ENCODE results near the gene HOXB5.

HOXB5 gene

GRCh38 chr17:48596735-48597527 lies 3.4 kb upstream of the HOXB5 start:
- no peak overlapping the region for H3K4me3 ChIP-seq
- no peak overlapping the region for H3K9ac ChIP-seq

GRCh38 chr17:48596000-48596734 lies 2.6 kb upstream of the HOXB5 start:
- H3K27me3 ChIP-seq, result peaks cover 100% of the 10 kb centered on the region
- H4K20me1 ChIP-seq, result peaks cover 97% of the 10 kb centered on the region
- no peak overlapping the region for H3K27ac ChIP-seq
- H3K36me3 ChIP-seq, result no peaks in the 10 kb centered on the region
- H3K9ac ChIP-seq, result no peak overlapping the region
- H3K4me1 ChIP-seq, result no peaks in the 10 kb centered on the region
- H3K4me3 ChIP-seq, result no peak overlapping the region
- no peak overlapping the region for H3K4me2 ChIP-seq
- H3K9me3 ChIP-seq, result peaks cover 9% of the 10 kb centered on the region
- no peak for TF ChIP-seq Cebpa-rat (IDR thresholded peaks at IDR 0.05)

More at GRCh38 chr17:48596735-48597527, 3.4 kb upstream of the HOXB5 start:
- TF ChIP-seq Cebpa-rat (IDR thresholded peaks at IDR 0.05), result no peak
- Histone ChIP-seq H3K4me2 (no peak overlapping the region), H3K9me3 (peaks cover 9% of the 10 kb centered on the region), H3K27me3 (peaks cover 100% of the 10 kb centered on the region), H3K36me3 (no peaks in the 10 kb centered on the region), H4K20me1 (peaks cover 97% of the 10 kb centered on the region), H3K4me1 (no peaks in the 10 kb centered on the region), H3K27ac (no peak overlapping the region)

- no peak for TF ChIP-seq Cebpa-rat (IDR thresholded peaks at IDR 0.05)
- H3K27ac ChIP-seq, result no peak overlapping the region
- H3K9ac ChIP-seq, result no peak overlapping the region
- H3K4me3 ChIP-seq, result no peak overlapping the region
- H4K20me1 ChIP-seq, result peaks cover 97% of the 10 kb centered on the region
- no peak overlapping the region for H3K4me2 ChIP-seq
- H3K27me3 ChIP-seq, result peaks cover 100% of the 10 kb centered on the region
- H3K36me3 ChIP-seq, result no peaks in the 10 kb centered on the region
- no peaks in the 10 kb centered on the region for H3K4me1 ChIP-seq
- peaks cover 9% of the 10 kb centered on the region for H3K9me3 ChIP-seq
Observed at GRCh38 chr17:48595278-48595999, 1.9 kb upstream of the HOXB5 start.

- H4K20me1 ChIP-seq, result peaks cover 97% of the 10 kb centered on the region
- H3K9me3 ChIP-seq, result peaks cover 9% of the 10 kb centered on the region
- H3K36me3 ChIP-seq, result no peaks in the 10 kb centered on the region
- H3K27ac ChIP-seq, result no peak overlapping the region
- H3K9ac ChIP-seq, result no peak overlapping the region
- no peaks in the 10 kb centered on the region for H3K4me1 ChIP-seq
- H3K4me3 ChIP-seq, result no peak overlapping the region
- no peak for TF ChIP-seq Cebpa-rat (IDR thresholded peaks at IDR 0.05)
- peaks cover 100% of the 10 kb centered on the region for H3K27me3 ChIP-seq
- no peak overlapping the region for H3K4me2 ChIP-seq
Observed at GRCh38 chr17:48594538-48595277, 1.1 kb upstream of the HOXB5 start.

GRCh38 chr17:48593840-48594537 lies 410 bp upstream of the HOXB5 start:
- Histone ChIP-seq H3K27me3 (peaks cover 100% of the 10 kb centered on the region), H3K4me3 (no peak overlapping the region)

GRCh38 chr17:48592577-48592976 lies 1.0 kb downstream of the HOXB5 start:
- Histone ChIP-seq H3K9me3 (peaks cover 4% of the 10 kb centered on the region; the same call in 1 of the 2 replicates), H3K4me2 (no peak overlapping the region), H3K9ac (no peak overlapping the region), H3K36me3 (no peaks in the 10 kb centered on the region), H3K4me3 (no peak overlapping the region), H3K27ac (no peak overlapping the region), H3K4me1 (no peaks in the 10 kb centered on the region), H3K27me3 (peaks cover 100% of the 10 kb centered on the region), H4K20me1 (peaks cover 97% of the 10 kb centered on the region)
- no peak for TF ChIP-seq Cebpa-rat (IDR thresholded peaks at IDR 0.05)

More at GRCh38 chr17:48593840-48594537, 410 bp upstream of the HOXB5 start:
- Histone ChIP-seq H3K9ac (no peak overlapping the region), H3K4me2 (no peak overlapping the region), H3K27ac (no peak overlapping the region), H3K4me1 (no peaks in the 10 kb centered on the region), H3K36me3 (no peaks in the 10 kb centered on the region), H4K20me1 (peaks cover 97% of the 10 kb centered on the region), H3K9me3 (peaks cover 9% of the 10 kb centered on the region)
- no peak for TF ChIP-seq Cebpa-rat (IDR thresholded peaks at IDR 0.05)

GRCh38 chr17:48592057-48592514 lies 1.5 kb downstream of the HOXB5 start:
- no peak for TF ChIP-seq Cebpa-rat (IDR thresholded peaks at IDR 0.05)
- no peaks in the 10 kb centered on the region for H3K4me1 ChIP-seq
- H3K4me3 ChIP-seq, result no peak overlapping the region
- H3K9me3 ChIP-seq, result no peaks in the 10 kb centered on the region
- peaks cover 97% of the 10 kb centered on the region for H4K20me1 ChIP-seq
- no peak overlapping the region for H3K27ac ChIP-seq
- H3K4me2 ChIP-seq, result no peak overlapping the region
- H3K27me3 ChIP-seq, result peaks cover 100% of the 10 kb centered on the region
- H3K36me3 ChIP-seq, result no peaks in the 10 kb centered on the region
- H3K9ac ChIP-seq, result no peak overlapping the region

GRCh38 chr17:48591255-48592056 lies 2.1 kb downstream of the HOXB5 start:
- no peak for TF ChIP-seq Cebpa-rat (IDR thresholded peaks at IDR 0.05)
- H3K9me3 ChIP-seq, result no peaks in the 10 kb centered on the region
- H3K27me3 ChIP-seq, result peaks cover 100% of the 10 kb centered on the region
- no peaks in the 10 kb centered on the region for H3K36me3 ChIP-seq
- no peak overlapping the region for H3K9ac ChIP-seq
- H3K27ac ChIP-seq, result no peak overlapping the region
- H3K4me2 ChIP-seq, result no peak overlapping the region
- no peak overlapping the region for H3K4me3 ChIP-seq
- H4K20me1 ChIP-seq, result peaks cover 97% of the 10 kb centered on the region
- no peaks in the 10 kb centered on the region for H3K4me1 ChIP-seq
